Chondrocyte (in vitro differentiated cells): ENCODE measurements around the gene ZYX. TPM values are rescaled to one million over a fixed set of nuclear protein-coding genes. Genes with fewer than 3 reads are reported as not detected.

Source experiments
- DNase-seq: peaks from one replicate; pipeline ENCODE4 v3.0.0; 2021; ENCODE audit warnings: mixed read lengths, low spot score
- H3K27ac Mint-ChIP-seq: one replicate; pipeline ENCODE4 v1.8.0; 2021; ENCODE audit warnings: mild to moderate bottlenecking, moderate library complexity, mixed read lengths; ENCODE audit not compliant: unreplicated experiment
- H3K27me3 Mint-ChIP-seq: 2 replicates; pipeline ENCODE4 v1.8.0; 2021; ENCODE audit warnings: low read depth, mixed read lengths
- H3K36me3 Mint-ChIP-seq: 2 replicates; pipeline ENCODE4 v1.8.0; 2021; ENCODE audit warnings: low read depth, mixed read lengths
- H3K4me1 Mint-ChIP-seq: 2 replicates; pipeline ENCODE4 v1.8.0; 2021; ENCODE audit warnings: low read depth, mild to moderate bottlenecking, mixed read lengths
- H3K4me3 Mint-ChIP-seq: one replicate; pipeline ENCODE4 v1.8.0; 2021; ENCODE audit warnings: mild to moderate bottlenecking, moderate library complexity, mixed read lengths; ENCODE audit not compliant: unreplicated experiment
- H3K9me3 Mint-ChIP-seq: 2 replicates; pipeline ENCODE4 v1.8.0; 2021; ENCODE audit warnings: low read depth, mixed read lengths
- total RNA-seq: library from RNA; stranded (reverse); gene quantifications from 3 replicates; pipeline ENCODE4 v1.2.1, GENCODE V29; 2021
- TF ChIP-seq, protein P1 (sequence below): fragments of 200-600 bp; sonication (generic); IDR thresholded peaks from 2 replicates; pipeline ENCODE4 v1.5.0; 2021; ENCODE audit warnings: antibody characterized with exemption, mild to moderate bottlenecking, moderate library complexity

Gene ZYX
- total RNA-seq, 1 donor from 2014 or later, result 386 TPM

DNA sequence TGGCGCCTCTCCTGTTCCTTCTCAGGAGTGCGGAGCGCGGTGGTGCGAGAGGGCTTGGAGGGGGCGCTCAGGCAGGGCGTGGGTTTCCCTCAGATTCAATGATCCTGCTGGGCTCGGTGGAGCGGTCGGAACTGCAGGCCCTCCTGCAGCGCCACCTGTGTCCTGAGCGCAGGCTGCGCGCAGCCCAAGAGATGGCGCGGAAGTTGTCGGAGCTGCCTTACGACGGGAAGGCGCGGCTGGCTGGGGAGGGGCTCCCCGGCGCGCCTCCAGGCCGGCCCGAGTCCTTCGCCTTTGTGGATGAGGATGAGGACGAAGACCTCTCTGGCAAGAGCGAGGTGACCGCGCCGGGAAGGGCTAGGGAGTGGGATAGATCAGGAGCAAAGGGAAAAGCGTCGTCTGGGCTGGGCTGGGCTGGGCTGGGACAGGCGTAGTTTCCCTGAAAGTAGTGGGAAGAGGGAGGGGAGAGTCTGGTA is 35.7 kb upstream of the ZYX start:
- DNase-seq, result no peak
- Mint-ChIP-seq H3K27ac (no peak overlapping the region), H3K9me3 (no peaks in the 10 kb centered on the region)

DNA sequence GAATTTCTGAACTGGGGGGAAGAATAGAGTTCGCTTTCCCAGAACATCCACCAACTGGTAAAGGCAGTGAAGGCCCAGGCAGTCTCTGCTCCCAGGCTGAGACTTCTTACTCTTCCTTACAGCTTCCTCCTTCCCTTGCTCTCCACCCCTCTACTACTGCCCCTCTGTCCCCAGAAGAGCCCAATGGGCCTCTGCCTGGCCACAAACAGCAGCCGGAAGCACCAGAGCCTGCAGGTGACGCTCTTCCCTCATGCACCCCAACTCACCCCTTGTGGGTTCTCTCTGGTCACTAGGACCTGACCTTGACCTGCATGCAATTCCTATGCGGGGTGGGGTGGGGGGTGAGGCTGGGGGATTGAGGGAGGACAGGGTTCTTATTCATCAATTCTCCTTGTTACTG is 35.1 kb upstream of the ZYX start:
- no peak overlapping the region for H3K4me3 Mint-ChIP-seq
- peaks cover 40% of the 10 kb centered on the region for H3K27me3 Mint-ChIP-seq
- TF ChIP-seq, protein P1, sequence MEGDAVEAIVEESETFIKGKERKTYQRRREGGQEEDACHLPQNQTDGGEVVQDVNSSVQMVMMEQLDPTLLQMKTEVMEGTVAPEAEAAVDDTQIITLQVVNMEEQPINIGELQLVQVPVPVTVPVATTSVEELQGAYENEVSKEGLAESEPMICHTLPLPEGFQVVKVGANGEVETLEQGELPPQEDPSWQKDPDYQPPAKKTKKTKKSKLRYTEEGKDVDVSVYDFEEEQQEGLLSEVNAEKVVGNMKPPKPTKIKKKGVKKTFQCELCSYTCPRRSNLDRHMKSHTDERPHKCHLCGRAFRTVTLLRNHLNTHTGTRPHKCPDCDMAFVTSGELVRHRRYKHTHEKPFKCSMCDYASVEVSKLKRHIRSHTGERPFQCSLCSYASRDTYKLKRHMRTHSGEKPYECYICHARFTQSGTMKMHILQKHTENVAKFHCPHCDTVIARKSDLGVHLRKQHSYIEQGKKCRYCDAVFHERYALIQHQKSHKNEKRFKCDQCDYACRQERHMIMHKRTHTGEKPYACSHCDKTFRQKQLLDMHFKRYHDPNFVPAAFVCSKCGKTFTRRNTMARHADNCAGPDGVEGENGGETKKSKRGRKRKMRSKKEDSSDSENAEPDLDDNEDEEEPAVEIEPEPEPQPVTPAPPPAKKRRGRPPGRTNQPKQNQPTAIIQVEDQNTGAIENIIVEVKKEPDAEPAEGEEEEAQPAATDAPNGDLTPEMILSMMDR, result no peak
- H3K27ac Mint-ChIP-seq, result no peak overlapping the region
- H3K36me3 Mint-ChIP-seq, result no peaks in the 10 kb centered on the region
- no peaks in the 10 kb centered on the region for H3K9me3 Mint-ChIP-seq
- DNase-seq, result no peak
- H3K4me1 Mint-ChIP-seq, result peaks cover 8% of the 10 kb centered on the region

More for the DNA sequence above, 35.7 kb upstream of the ZYX start:
- peaks cover 40% of the 10 kb centered on the region for H3K27me3 Mint-ChIP-seq
- H3K36me3 Mint-ChIP-seq, result no peaks in the 10 kb centered on the region
- peak overlapping the region; percentile 59 for H3K4me3 Mint-ChIP-seq
- H3K4me1 Mint-ChIP-seq, result peaks cover 8% of the 10 kb centered on the region
- TF ChIP-seq, protein P1, result peak; percentile 71

DNA sequence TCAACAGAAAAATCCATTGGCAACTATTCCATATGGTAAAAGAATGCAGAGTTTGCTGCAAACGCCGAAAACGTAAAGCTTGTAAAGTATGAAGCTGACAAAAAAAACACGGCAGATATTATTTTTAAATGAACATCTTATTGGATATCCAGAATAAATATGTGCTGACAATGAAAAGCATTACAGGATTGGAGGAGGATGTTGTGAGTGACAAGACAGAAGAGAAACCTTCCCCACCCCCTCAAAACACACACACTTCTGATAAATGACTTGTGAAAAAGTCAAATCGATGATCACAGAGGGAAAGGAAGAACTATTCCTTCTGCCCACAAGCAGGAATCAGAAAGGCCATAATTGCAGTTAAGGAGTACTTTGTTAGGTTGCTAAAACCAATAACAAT is 33.2 kb upstream of the ZYX start:
- H3K27ac Mint-ChIP-seq, result no peak overlapping the region
- H3K36me3 Mint-ChIP-seq, result no peaks in the 10 kb centered on the region
- peaks cover 8% of the 10 kb centered on the region for H3K4me1 Mint-ChIP-seq
- TF ChIP-seq, protein P1, result no peak
- no peak overlapping the region for H3K4me3 Mint-ChIP-seq
- DNase-seq, result no peak
- H3K27me3 Mint-ChIP-seq, result peaks cover 54% of the 10 kb centered on the region
- H3K9me3 Mint-ChIP-seq, result no peaks in the 10 kb centered on the region

- TF ChIP-seq, protein P1, result no peak
- no peak for DNase-seq
- Mint-ChIP-seq H3K4me1 (no peaks in the 10 kb centered on the region), H3K4me3 (no peak overlapping the region), H3K36me3 (no peaks in the 10 kb centered on the region), H3K9me3 (no peaks in the 10 kb centered on the region), H3K27ac (no peak overlapping the region), H3K27me3 (peaks cover 43% of the 10 kb centered on the region)
Observed at GRCh38 chr7:143351060-143351459, 30.1 kb upstream of the ZYX start.

GRCh38 chr7:143351574-143351973 is 29.6 kb upstream of the ZYX start:
- no peak for DNase-seq
- no peak overlapping the region for H3K27ac Mint-ChIP-seq
- H3K27me3 Mint-ChIP-seq, result peaks cover 39% of the 10 kb centered on the region
- H3K9me3 Mint-ChIP-seq, result no peaks in the 10 kb centered on the region
- H3K4me3 Mint-ChIP-seq, result no peak overlapping the region
- H3K4me1 Mint-ChIP-seq, result no peaks in the 10 kb centered on the region
- TF ChIP-seq, protein P1, result no peak
- no peaks in the 10 kb centered on the region for H3K36me3 Mint-ChIP-seq
